NT2/D1 (cell line): ENCODE data around the gene SNX10.
A peak's percentile ranks its signal among the peaks of the same experiment; 100 is the strongest.

Experiments used
- DNase-seq: peaks from one replicate; pipeline ENCODE4 v3.0.0-alpha.2; 2011; ENCODE audit warnings: low read depth, low spot score
- H3K27me3 ChIP-seq: 2 replicates; pipeline ENCODE4 v1.6.0; 2011; ENCODE audit warnings: mild to moderate bottlenecking; ENCODE audit not compliant: insufficient read length, insufficient read depth
- H3K36me3 ChIP-seq: 2 replicates; pipeline ENCODE4 v1.6.1; 2011; ENCODE audit warnings: mild to moderate bottlenecking, low read length, mixed read lengths; ENCODE audit not compliant: insufficient read depth, insufficient read length
- H3K4me1 ChIP-seq: 2 replicates; pipeline ENCODE4 v1.5.1; 2011; ENCODE audit not compliant: insufficient read depth, insufficient read length
- H3K4me3 ChIP-seq: 2 replicates; pipeline ENCODE4 v1.5.1; 2011; ENCODE audit warnings: low read depth; ENCODE audit not compliant: insufficient read length
- H3K9ac ChIP-seq: 2 replicates; pipeline ENCODE4 v1.6.0; 2011; ENCODE audit warnings: low read depth; ENCODE audit not compliant: insufficient read length
- H3K9me3 ChIP-seq: 2 replicates; pipeline ENCODE4 v1.5.1; 2011; ENCODE audit warnings: mild to moderate bottlenecking, low read length; ENCODE audit not compliant: insufficient read depth
- SUZ12 ChIP-seq: IDR thresholded peaks from 2 replicates; pipeline ENCODE4 v1.6.1; 2011; ENCODE audit not compliant: insufficient read length, insufficient read depth; ENCODE audit errors: extremely low read depth
- YY1 ChIP-seq: IDR thresholded peaks from 2 replicates; pipeline ENCODE4 v1.6.1; 2011; ENCODE audit not compliant: insufficient read length, insufficient read depth
- ZNF274 ChIP-seq: IDR thresholded peaks from 2 replicates; pipeline ENCODE4 v1.6.1; 2011; ENCODE audit warnings: mild to moderate bottlenecking, low read depth, low read length

The SNX10 gene

DNA sequence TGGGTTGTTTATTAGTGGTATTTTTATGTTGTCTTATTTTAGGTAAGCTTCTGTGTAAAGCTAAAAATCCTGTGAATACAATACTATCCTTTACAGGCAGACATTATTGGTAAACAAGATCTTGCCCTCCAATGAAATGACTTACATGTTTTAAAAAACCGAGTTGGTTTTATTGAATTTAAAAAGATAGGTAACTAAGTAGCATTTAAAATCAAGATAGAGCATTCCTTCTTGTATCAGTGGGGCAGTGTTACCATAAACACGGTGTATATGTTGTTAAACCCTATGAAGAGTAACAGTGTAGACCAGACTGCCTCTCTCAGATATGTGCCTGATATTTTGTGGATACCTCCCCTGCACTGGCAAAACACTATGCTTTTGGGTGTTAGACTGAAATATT is 81.0 kb downstream of the SNX10 start:
- H3K9me3 ChIP-seq, result no peaks in the 10 kb centered on the region
- H3K9ac ChIP-seq, result no peak overlapping the region
- H3K36me3 ChIP-seq, result no peaks in the 10 kb centered on the region
- H3K4me1 ChIP-seq, result peaks cover 2% of the 10 kb centered on the region
- no peak for DNase-seq
- H3K4me3 ChIP-seq, result no peak overlapping the region
- no peak for TF ChIP-seq ZNF274
- no peak for TF ChIP-seq YY1
- no peak for TF ChIP-seq SUZ12
- H3K27me3 ChIP-seq, result peaks cover 10% of the 10 kb centered on the region

DNA sequence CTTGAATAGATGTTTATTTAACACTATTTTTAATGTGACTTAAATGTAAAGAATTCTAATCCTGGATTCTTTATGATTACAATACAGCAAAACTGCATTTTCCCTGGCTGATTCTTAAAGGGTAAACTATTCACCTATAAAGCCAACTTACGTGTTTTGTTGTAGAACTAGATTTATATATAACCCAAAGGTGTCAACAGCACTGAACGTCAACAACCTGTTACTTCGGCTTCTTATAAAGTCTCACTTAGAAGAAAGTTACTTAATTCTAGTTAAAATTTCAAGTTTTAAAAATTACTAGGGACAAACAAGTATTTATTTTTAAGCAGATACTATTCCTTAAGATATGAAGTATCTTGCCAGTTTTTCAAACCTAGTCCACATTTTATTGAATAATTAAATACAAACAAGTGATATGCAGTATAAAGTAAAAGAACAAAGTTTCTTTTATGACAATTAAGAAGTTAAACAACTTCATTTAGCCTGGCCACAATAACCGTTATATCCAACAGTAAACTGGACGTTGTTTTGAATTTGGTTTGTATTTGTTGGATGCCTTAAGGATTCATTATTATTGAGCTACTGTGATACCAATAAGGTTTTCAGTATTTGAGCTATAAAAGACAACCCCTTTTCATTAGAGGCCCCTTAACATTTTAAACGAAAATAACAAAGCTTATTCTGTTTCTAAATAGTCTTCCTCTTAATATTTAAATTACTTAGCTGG is 83.1 kb downstream of the SNX10 start:
- H3K9ac ChIP-seq, result no peak overlapping the region

DNA sequence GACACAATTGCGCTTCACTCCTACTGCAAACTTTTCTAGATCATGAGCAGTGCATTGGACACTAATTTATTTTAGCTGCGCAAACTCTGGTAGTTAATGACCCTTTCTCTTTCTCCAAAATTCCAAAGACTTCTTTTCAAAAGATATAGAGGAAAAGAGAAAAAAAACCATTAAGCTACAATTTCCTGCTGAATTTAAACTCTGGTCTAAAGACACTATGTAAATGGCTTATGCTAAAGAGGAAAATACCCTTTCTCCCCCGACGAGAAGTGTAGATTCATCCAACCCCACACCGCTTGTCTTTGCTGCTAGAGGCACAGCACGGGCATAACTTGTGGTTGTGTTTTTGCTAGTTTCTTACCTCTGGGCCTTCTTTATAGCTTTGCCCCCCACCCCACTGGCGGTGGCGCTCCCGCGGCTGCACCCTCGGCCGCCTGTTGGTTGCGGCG is 84.1 kb downstream of the SNX10 start:
- Histone ChIP-seq H3K36me3 (no peaks in the 10 kb centered on the region), H3K4me3 (peak overlapping the region; percentile 77), H3K4me1 (peaks cover 2% of the 10 kb centered on the region), H3K9me3 (no peaks in the 10 kb centered on the region), H3K9ac (peak overlapping the region; percentile 87), H3K27me3 (peaks cover 17% of the 10 kb centered on the region)
- no peak for DNase-seq
- TF ChIP-seq ZNF274 (no peak), SUZ12 (no peak), YY1 (no peak)

More for the DNA sequence above, 83.1 kb downstream of the SNX10 start:
- DNase-seq, result no peak
- H3K4me3 ChIP-seq, result no peak overlapping the region
- TF ChIP-seq SUZ12, result no peak
- no peak for TF ChIP-seq YY1
- TF ChIP-seq ZNF274, result no peak
- peaks cover 2% of the 10 kb centered on the region for H3K4me1 ChIP-seq
- peaks cover 17% of the 10 kb centered on the region for H3K27me3 ChIP-seq
- H3K9me3 ChIP-seq, result no peaks in the 10 kb centered on the region
- no peaks in the 10 kb centered on the region for H3K36me3 ChIP-seq

DNA sequence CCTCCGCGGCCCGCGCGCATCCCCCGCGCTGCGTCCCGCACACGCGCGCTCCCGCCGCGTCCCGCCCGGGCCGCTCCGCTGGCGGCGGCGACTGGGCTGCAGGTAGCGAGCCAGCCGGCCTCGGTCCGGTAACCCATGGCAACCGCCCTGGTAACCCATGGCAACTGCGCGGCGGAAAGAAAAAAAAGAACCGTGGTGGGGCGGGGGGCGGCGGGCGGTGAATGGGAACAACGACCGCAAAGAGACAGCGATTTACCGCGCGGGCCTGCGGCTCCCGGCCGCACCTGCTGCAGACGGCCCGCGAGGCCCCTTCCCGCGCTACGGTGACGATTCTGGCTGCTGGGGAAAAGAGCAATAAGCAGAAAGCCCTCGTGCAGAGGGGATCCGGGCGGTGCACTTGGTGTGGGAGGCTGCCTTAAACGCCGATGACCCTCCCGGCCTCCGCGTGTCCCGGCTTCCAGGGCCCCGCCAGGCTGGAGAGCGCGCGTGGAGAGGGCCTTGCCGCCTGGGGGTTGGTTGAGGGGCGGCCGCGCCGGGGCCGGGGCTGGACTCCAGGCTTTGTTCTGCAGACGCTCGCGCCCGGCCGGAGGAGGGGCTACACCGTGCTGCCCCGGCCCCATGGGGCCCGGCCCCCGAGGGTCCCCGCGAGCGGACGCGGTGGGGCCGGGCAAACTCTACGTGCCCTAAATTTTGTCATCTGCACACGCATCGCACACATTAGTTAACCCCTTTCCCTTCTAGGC is 84.7 kb downstream of the SNX10 start:
- no peak for TF ChIP-seq ZNF274
- no peak for TF ChIP-seq YY1
- no peak for TF ChIP-seq SUZ12
- Histone ChIP-seq H3K36me3 (no peaks in the 10 kb centered on the region), H3K9me3 (no peaks in the 10 kb centered on the region), H3K4me1 (peaks cover 2% of the 10 kb centered on the region), H3K27me3 (peaks cover 17% of the 10 kb centered on the region), H3K4me3 (peak overlapping the region; percentile 77), H3K9ac (peak overlapping the region; percentile 87)
- no peak for DNase-seq

DNA sequence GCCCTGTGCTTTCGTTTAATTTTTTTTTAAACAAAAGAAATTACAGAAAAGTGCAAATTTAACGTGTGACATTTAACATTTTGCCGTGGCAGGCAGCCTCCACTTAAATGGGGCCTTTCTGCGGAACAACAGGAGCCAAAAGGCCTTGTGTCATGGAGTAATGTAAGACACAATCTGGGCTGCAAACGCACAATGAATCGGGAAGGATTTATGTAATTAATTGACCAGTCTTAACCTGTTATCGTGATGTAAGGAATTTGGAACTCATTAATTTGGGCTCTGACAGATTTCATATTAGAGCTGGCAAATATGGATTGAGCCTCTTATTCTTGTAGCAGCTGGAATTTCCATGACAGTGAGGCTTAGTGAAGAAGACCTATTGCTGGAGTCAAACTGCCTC is 86.4 kb downstream of the SNX10 start:
- Histone ChIP-seq H3K27me3 (peaks cover 17% of the 10 kb centered on the region), H3K9me3 (no peaks in the 10 kb centered on the region), H3K9ac (no peak overlapping the region), H3K4me3 (no peak overlapping the region), H3K36me3 (no peaks in the 10 kb centered on the region), H3K4me1 (peaks cover 2% of the 10 kb centered on the region)
- no peak for DNase-seq
- no peak for TF ChIP-seq ZNF274
- TF ChIP-seq YY1, result no peak
- no peak for TF ChIP-seq SUZ12

DNA sequence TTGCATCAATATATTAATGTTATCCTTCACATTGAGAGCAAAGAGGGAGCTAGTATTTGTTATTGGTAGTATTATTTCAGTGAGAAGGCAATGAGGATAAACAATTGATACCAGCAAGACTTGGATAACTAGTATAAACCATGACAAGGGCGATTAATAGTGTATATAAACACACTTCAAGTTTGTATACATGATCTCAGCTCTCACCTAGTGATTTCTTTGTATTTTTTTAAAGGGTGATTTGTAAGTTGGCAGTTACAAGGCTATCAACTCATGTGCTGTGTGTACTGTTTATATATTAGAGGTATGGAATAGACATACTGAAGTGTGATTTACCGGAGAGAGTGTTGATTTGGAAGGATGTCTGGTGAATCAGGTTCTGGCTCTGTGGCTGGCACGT is 88.0 kb downstream of the SNX10 start:
- H3K36me3 ChIP-seq, result no peaks in the 10 kb centered on the region
- H3K4me3 ChIP-seq, result no peak overlapping the region
- no peak for DNase-seq
- H3K4me1 ChIP-seq, result peaks cover 2% of the 10 kb centered on the region
- H3K9ac ChIP-seq, result no peak overlapping the region
- H3K27me3 ChIP-seq, result peaks cover 14% of the 10 kb centered on the region
- H3K9me3 ChIP-seq, result no peaks in the 10 kb centered on the region
- TF ChIP-seq ZNF274, result no peak
- TF ChIP-seq YY1, result no peak
- TF ChIP-seq SUZ12, result no peak
